ENCODE data around the gene CCDC182. TPM values are rescaled to one million over a fixed set of nuclear protein-coding genes. Genes with fewer than 3 reads are reported as not detected.

Gene CCDC182
- total and polyA plus RNA-seq, 2 experiments from 2014 or later = not detected

DNA sequence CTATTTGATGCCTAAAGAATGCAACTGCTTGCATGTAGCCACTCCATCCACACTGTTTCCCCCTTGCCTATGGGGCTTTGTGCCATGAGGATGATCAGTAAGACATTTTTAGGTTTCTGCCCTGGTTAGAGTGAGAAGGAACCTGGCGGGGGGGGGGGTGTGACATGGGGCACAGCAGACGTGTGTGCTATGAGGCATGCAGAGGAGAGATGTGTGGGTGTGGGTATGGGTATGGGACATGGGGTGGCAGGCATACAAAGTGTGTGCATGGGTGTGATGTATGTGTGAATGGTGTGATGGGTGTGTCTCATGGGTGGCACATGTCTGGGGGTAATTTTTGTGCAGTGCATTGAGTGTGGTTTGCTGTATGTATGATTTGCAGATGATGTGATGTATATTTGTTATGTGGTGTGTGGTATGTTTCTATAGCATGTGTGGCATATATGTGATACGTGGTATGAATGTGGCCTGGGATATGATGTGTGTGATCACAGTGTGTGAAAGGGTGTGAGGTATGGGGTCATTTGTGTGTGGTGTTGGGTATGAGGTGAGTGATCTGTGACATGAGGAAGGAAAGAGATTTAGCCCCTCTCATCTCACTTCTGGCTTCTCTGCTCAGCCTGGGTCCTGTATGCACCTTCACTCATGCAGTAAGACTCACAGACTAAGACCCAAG lies 14.9 kb downstream of the CCDC182 start:
- H3K27me3 Mint-ChIP-seq (ENCODE audit: insufficient read depth, low read depth, poor library complexity) = peaks cover 17% of the 10 kb centered on the region
- no peak for DNase-seq (ENCODE audit: low spot score)

More for the DNA sequence above, 14.9 kb downstream of the CCDC182 start:
- Histone ChIP-seq H3K27ac (ENCODE audit: low read depth) (no peak overlapping the region), H3K27me3 (ENCODE audit: insufficient read depth) (no peaks in the 10 kb centered on the region), H3F3A (replicated peaks; ENCODE audit: low read depth) (no peaks in the 10 kb centered on the region), H3K36me3 (ENCODE audit: insufficient read depth) (no peaks in the 10 kb centered on the region), H3K4me3 (no peak overlapping the region), H3K4me2 (no peak overlapping the region), H3K79me2 (replicated peaks; ENCODE audit: insufficient read depth) (no peaks in the 10 kb centered on the region), H3K9me2 (ENCODE audit: insufficient read depth) (0 out of 2 replicates have a peak, but pooled peaks cover 3% of the 10 kb centered on the region), H3K4me1 (ENCODE audit: insufficient read depth) (no peaks in the 10 kb centered on the region), H2AFZ (no peak overlapping the region), H4K20me1 (replicated peaks; ENCODE audit: insufficient read depth) (no peaks in the 10 kb centered on the region)
- H3K27ac Mint-ChIP-seq = no peak overlapping the region
- no peaks in the 10 kb centered on the region for H3K36me3 Mint-ChIP-seq (ENCODE audit: low read depth)
- TF ChIP-seq EZH2phosphoT487 (IDR thresholded peaks at IDR 0.05; ENCODE audit: unreplicated experiment) (no peak), POLR2AphosphoS5 (IDR thresholded peaks at IDR 0.05; ENCODE audit: low read depth) (no peak), REST (IDR thresholded peaks at IDR 0.05; ENCODE audit: unreplicated experiment) (no peak), JUNB (IDR thresholded peaks at IDR 0.05; ENCODE audit: unreplicated experiment) (no peak), ZNF462 (CRISPR knock-in tag; IDR thresholded peaks at IDR 0.05) (no peak), ZNF331 (CRISPR knock-in tag; IDR thresholded peaks at IDR 0.05; ENCODE audit: low read depth) (no peak), EZH2 (IDR thresholded peaks at IDR 0.05; ENCODE audit: low read depth, unreplicated experiment) (no peak), ZNF114 (CRISPR knock-in tag; IDR thresholded peaks at IDR 0.05) (no peak), ETS1 (IDR thresholded peaks at IDR 0.05) (no peak), STAT1 (IDR thresholded peaks at IDR 0.05; ENCODE audit: unreplicated experiment) (no peak), CREB1 (CRISPR knock-in tag; IDR thresholded peaks at IDR 0.05; ENCODE audit: low read depth) (no peak), NANOG (IDR thresholded peaks at IDR 0.05; ENCODE audit: borderline replicate concordance) (no peak)
- TF ChIP-seq, protein P1, sequence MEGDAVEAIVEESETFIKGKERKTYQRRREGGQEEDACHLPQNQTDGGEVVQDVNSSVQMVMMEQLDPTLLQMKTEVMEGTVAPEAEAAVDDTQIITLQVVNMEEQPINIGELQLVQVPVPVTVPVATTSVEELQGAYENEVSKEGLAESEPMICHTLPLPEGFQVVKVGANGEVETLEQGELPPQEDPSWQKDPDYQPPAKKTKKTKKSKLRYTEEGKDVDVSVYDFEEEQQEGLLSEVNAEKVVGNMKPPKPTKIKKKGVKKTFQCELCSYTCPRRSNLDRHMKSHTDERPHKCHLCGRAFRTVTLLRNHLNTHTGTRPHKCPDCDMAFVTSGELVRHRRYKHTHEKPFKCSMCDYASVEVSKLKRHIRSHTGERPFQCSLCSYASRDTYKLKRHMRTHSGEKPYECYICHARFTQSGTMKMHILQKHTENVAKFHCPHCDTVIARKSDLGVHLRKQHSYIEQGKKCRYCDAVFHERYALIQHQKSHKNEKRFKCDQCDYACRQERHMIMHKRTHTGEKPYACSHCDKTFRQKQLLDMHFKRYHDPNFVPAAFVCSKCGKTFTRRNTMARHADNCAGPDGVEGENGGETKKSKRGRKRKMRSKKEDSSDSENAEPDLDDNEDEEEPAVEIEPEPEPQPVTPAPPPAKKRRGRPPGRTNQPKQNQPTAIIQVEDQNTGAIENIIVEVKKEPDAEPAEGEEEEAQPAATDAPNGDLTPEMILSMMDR (conservative IDR thresholded peaks at IDR 0.05; ENCODE audit: low read depth in 2 of 2) = no peak
- no peaks in the 10 kb centered on the region; the same call in 2 of the 3 replicates for H3K4me1 Mint-ChIP-seq
- ATAC-seq = no peak
- no peaks in the 10 kb centered on the region for H3K9me3 Mint-ChIP-seq
- no peak overlapping the region for H3K4me3 Mint-ChIP-seq
